MG63 (cell line): ENCODE data around the gene EI24. TPM values are rescaled to one million over a fixed set of nuclear protein-coding genes. Genes with fewer than 3 reads are reported as not detected.
"Not testable (repeated sequence)": the region's sequence is repeated elsewhere in the genome, so short reads cannot be mapped to it uniquely, and the experiment has no call there.

Experiments
- DNase-seq: peaks from one replicate; pipeline ENCODE4 v3.0.0-alpha.2; 2020
- H3K27me3 ChIP-seq: fragments of 250-450 bp; sonication (Bioruptor Pico); 2 replicates; pipeline ENCODE4 v1.5.1; 2020; ENCODE audit warnings: mild to moderate bottlenecking, moderate library complexity
- H3K36me3 ChIP-seq: fragments of 250-450 bp; sonication (Bioruptor Pico); 2 replicates; pipeline ENCODE4 v1.5.1; 2020; ENCODE audit warnings: mild to moderate bottlenecking, moderate library complexity
- H3K4me3 ChIP-seq: fragments of 250-450 bp; sonication (Bioruptor Pico); 2 replicates; pipeline ENCODE4 v1.5.1; 2020; ENCODE audit warnings: mild to moderate bottlenecking, moderate library complexity
- H3K9me3 ChIP-seq: fragments of 250-450 bp; sonication (Bioruptor Pico); 2 replicates; pipeline ENCODE4 v1.5.1; 2020; ENCODE audit warnings: mild to moderate bottlenecking, moderate library complexity
- total RNA-seq: library from RNA; depleted of rRNA; stranded (reverse); fragments of >200 nt; shearing (Covaris generic); gene quantifications from 2 replicates; pipeline ENCODE4 v1.2.3, GENCODE V29; 2014; ENCODE audit warnings: low replicate concordance

Gene EI24
- total RNA-seq, 1 experiment from 2014 or later = 36.1 TPM

GRCh38 chr11:125566235-125566634 is 3.0 kb upstream of the EI24 start:
- Histone ChIP-seq H3K36me3 (peaks cover 7% of the 10 kb centered on the region), H3K4me3 (no peak overlapping the region), H3K9me3 (no peaks in the 10 kb centered on the region), H3K27me3 (no peaks in the 10 kb centered on the region)
- no peak for DNase-seq

GRCh38 chr11:125569915-125570621 is 791 bp downstream of the EI24 start:
- H3K27me3 ChIP-seq = no peaks in the 10 kb centered on the region
- no peak for DNase-seq
- H3K4me3 ChIP-seq = peak overlapping the region; percentile 85
- no peaks in the 10 kb centered on the region for H3K9me3 ChIP-seq
- H3K36me3 ChIP-seq = peaks cover 35% of the 10 kb centered on the region

- Histone ChIP-seq H3K36me3 (peaks cover 41% of the 10 kb centered on the region), H3K9me3 (no peaks in the 10 kb centered on the region), H3K27me3 (no peaks in the 10 kb centered on the region), H3K4me3 (no peak overlapping the region; the same call in 1 of the 2 replicates)
- DNase-seq = no peak
Observed at GRCh38 chr11:125570952-125571351, 1.7 kb downstream of the EI24 start.

- Histone ChIP-seq H3K4me3 (no peak overlapping the region), H3K36me3 (peaks cover 60% of the 10 kb centered on the region), H3K9me3 (no peaks in the 10 kb centered on the region), H3K27me3 (no peaks in the 10 kb centered on the region)
- no peak for DNase-seq
Observed at GRCh38 chr11:125572916-125573315, 3.6 kb downstream of the EI24 start.

- DNase-seq, H3K9me3 ChIP-seq, H3K27me3 ChIP-seq, H3K4me3 ChIP-seq: not testable (repeated sequence)
- H3K36me3 ChIP-seq = peaks cover 78% of the 10 kb centered on the region
Observed at GRCh38 chr11:125577181-125577580, 7.9 kb downstream of the EI24 start.

GRCh38 chr11:125578783-125579182 is 9.5 kb downstream of the EI24 start:
- no peak for DNase-seq
- peaks cover 73% of the 10 kb centered on the region for H3K36me3 ChIP-seq
- H3K4me3 ChIP-seq = no peak overlapping the region
- no peaks in the 10 kb centered on the region for H3K9me3 ChIP-seq
- no peaks in the 10 kb centered on the region for H3K27me3 ChIP-seq

- DNase-seq = no peak
- no peaks in the 10 kb centered on the region for H3K9me3 ChIP-seq
- H3K4me3 ChIP-seq = no peak overlapping the region
- H3K36me3 ChIP-seq = peaks cover 67% of the 10 kb centered on the region
- H3K27me3 ChIP-seq = no peaks in the 10 kb centered on the region
Observed at GRCh38 chr11:125579811-125580210, 10.5 kb downstream of the EI24 start.

- no peak overlapping the region for H3K4me3 ChIP-seq
- no peaks in the 10 kb centered on the region for H3K9me3 ChIP-seq
- no peak for DNase-seq
- H3K36me3 ChIP-seq = peaks cover 36% of the 10 kb centered on the region
- no peaks in the 10 kb centered on the region for H3K27me3 ChIP-seq
Observed at GRCh38 chr11:125583496-125583895, 14.2 kb downstream of the EI24 start.

- Histone ChIP-seq H3K9me3 (no peaks in the 10 kb centered on the region), H3K4me3 (no peak overlapping the region), H3K36me3 (peaks cover 16% of the 10 kb centered on the region), H3K27me3 (no peaks in the 10 kb centered on the region)
- no peak for DNase-seq
Observed at GRCh38 chr11:125585487-125585886, 16.2 kb downstream of the EI24 start.

- H3K9me3 ChIP-seq = no peaks in the 10 kb centered on the region
- H3K4me3 ChIP-seq = no peak overlapping the region
- H3K36me3 ChIP-seq = peaks cover 13% of the 10 kb centered on the region
- no peak for DNase-seq
- H3K27me3 ChIP-seq = no peaks in the 10 kb centered on the region
Observed at GRCh38 chr11:125586623-125587022, 17.3 kb downstream of the EI24 start.

GRCh38 chr11:125587480-125587879 is 18.2 kb downstream of the EI24 start:
- Histone ChIP-seq H3K4me3 (no peak overlapping the region), H3K9me3 (no peaks in the 10 kb centered on the region), H3K27me3 (no peaks in the 10 kb centered on the region), H3K36me3 (peaks cover 9% of the 10 kb centered on the region)
- DNase-seq = no peak

- Histone ChIP-seq H3K27me3 (no peaks in the 10 kb centered on the region), H3K4me3 (no peak overlapping the region), H3K36me3 (peaks cover 7% of the 10 kb centered on the region), H3K9me3 (no peaks in the 10 kb centered on the region)
- no peak for DNase-seq
Observed at GRCh38 chr11:125588505-125588904, 19.2 kb downstream of the EI24 start.

GRCh38 chr11:125591649-125592304 is 22.5 kb downstream of the EI24 start:
- DNase-seq = peak; percentile 29
- no peaks in the 10 kb centered on the region for H3K9me3 ChIP-seq
- no peaks in the 10 kb centered on the region for H3K27me3 ChIP-seq
- peaks cover 25% of the 10 kb centered on the region for H3K36me3 ChIP-seq
- H3K4me3 ChIP-seq = peak overlapping the region; percentile 96

- peak within 1 kb of the TSS; percentile 96 for H3K4me3 ChIP-seq
- no peaks in the 10 kb centered on the region for H3K27me3 ChIP-seq
- H3K36me3 ChIP-seq = peaks cover 33% of the 10 kb centered on the region
- no peaks in the 10 kb centered on the region for H3K9me3 ChIP-seq
- DNase-seq = peak; percentile 99
Observed at GRCh38 chr11:125592305-125593113, 23.2 kb downstream of the EI24 start, which contains the start of gene STT3A. Gene STT3A (plus strand): TSS chr11:125592852. CDS start chr11:125595916, 3,064 bp downstream.

GRCh38 chr11:125593114-125593820 is 24.0 kb downstream of the EI24 start:
- DNase-seq = peak; percentile 42
- no peaks in the 10 kb centered on the region for H3K27me3 ChIP-seq
- H3K4me3 ChIP-seq = peak overlapping the region; percentile 96
- H3K36me3 ChIP-seq = peaks cover 38% of the 10 kb centered on the region
- H3K9me3 ChIP-seq = no peaks in the 10 kb centered on the region

GRCh38 chr11:125594958-125595357 is 25.7 kb downstream of the EI24 start:
- Histone ChIP-seq H3K9me3 (no peaks in the 10 kb centered on the region), H3K27me3 (no peaks in the 10 kb centered on the region), H3K36me3 (peaks cover 49% of the 10 kb centered on the region), H3K4me3 (no peak overlapping the region)
- no peak for DNase-seq

- Histone ChIP-seq H3K36me3 (peaks cover 86% of the 10 kb centered on the region), H3K27me3 (no peaks in the 10 kb centered on the region), H3K4me3 (no peak overlapping the region), H3K9me3 (no peaks in the 10 kb centered on the region)
- DNase-seq = no peak
Observed at GRCh38 chr11:125600663-125601062, 31.4 kb downstream of the EI24 start.
